Umbilical cord (tissue), 2 donors: Measurements from ENCODE around the gene ARRB1. TPM values are rescaled to one million over a fixed set of nuclear protein-coding genes. Genes with fewer than 3 reads are reported as not detected.
"Not testable (repeated sequence)": the region's sequence is repeated elsewhere in the genome, so short reads cannot be mapped to it uniquely, and the experiment has no call there.

Experiments
- DNase-seq: peaks from one replicate; pipeline ENCODE4 v3.0.0-alpha.2; 2015; ENCODE audit warnings: low spot score
- total RNA-seq: library from RNA; depleted of rRNA; stranded (reverse); fragments of >200 nt; gene quantifications from one replicate; pipeline ENCODE4 v1.2.3, GENCODE V29; 2014; ENCODE audit warnings: low replicate concordance; ENCODE audit not compliant: insufficient read depth

ARRB1 gene
- total RNA-seq, 1 donor from 2014 or later = 7.5 TPM

DNA sequence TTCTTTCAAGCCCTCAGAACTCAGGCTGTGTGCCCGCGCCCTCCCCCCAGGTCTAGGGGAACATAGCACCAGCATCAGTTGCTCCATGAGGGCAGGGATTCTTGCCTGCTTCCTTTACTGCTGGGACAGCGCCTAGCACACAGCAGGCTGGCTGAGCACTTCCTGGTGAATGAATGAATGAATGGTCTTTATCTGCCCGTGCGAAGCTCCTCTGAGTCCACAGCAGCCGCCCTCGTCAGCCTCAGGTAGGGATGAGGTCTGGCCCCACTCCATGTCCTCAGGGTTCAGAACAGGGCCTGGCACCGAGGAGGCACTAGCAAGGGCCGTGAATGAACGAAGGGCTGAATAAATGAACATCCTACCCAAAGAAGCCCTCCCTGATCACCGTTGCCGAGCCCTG, 27.3 kb downstream of the ARRB1 start:
- DNase-seq = no peak

DNA sequence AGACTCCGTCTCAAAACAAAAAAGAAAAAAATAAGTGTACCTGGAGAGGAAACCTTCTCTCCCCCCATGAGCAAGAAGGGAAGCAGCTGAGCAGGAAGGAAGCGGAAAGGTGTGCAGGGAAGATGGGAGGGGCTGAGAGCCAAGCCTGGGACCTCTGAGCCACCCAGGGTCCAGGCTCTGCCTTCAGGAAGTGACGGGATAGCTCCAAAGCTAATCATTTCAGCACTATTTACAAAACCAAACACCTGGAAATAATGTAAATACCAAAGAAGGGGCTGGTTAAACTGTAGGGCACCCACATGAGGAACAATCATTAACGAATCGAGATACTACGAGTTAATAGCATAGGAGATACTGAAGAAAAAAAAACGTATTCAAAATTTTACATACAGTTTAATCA, 27.9 kb downstream of the ARRB1 start:
- no peak for DNase-seq

DNA sequence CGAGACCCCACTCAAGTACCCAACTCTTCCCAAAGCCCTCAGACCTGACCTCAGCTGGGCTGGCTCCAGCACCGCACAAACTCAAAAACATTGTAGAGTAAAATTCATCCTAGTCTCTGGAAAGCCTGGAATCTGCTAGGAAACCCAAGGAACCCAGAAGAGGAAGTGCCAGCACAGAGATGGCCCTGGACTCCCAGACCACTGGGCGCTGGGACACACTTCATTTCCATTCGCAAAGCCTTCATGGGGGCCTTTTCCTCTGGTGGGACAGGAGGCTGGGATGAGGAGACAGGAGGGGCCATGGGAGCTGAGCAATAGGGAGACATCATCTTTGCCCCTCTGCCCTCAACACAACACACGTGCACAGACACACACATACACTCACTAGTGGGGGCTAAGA, 30.8 kb downstream of the ARRB1 start:
- no peak for DNase-seq

GRCh38 chr11:75320046-75320618, 31.3 kb downstream of the ARRB1 start:
- no peak for DNase-seq

GRCh38 chr11:75319035-75319877, 32.2 kb downstream of the ARRB1 start:
- DNase-seq = no peak

- DNase-seq = no peak
These were observed 33.9 kb downstream of the ARRB1 start for GRCh38 chr11:75317446-75318122.

DNA sequence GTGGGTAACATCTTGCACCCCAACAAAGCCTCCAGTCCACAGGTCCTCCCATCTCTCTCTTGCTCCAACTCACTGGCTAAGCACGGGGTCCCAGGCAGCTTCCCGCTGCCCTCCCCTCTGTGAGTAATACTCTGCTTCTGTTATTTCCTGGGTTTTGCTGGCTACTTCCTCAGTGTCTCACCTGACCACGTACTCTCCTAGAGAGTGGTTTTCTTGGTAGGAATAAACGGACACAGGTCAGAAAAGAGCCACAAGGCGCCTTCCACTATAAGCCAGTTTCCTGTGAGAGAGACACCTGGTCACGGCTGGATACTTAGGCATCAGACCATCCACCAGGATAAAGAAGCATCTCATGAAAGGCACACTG, 36.0 kb downstream of the ARRB1 start:
- DNase-seq = no peak

- DNase-seq = no peak
These were observed 36.6 kb downstream of the ARRB1 start for GRCh38 chr11:75314771-75315438.

- DNase-seq = peak; percentile 72
These were observed 37.8 kb downstream of the ARRB1 start for GRCh38 chr11:75313513-75314272.

GRCh38 chr11:75312346-75312745, 39.1 kb downstream of the ARRB1 start:
- DNase-seq = no peak

DNA sequence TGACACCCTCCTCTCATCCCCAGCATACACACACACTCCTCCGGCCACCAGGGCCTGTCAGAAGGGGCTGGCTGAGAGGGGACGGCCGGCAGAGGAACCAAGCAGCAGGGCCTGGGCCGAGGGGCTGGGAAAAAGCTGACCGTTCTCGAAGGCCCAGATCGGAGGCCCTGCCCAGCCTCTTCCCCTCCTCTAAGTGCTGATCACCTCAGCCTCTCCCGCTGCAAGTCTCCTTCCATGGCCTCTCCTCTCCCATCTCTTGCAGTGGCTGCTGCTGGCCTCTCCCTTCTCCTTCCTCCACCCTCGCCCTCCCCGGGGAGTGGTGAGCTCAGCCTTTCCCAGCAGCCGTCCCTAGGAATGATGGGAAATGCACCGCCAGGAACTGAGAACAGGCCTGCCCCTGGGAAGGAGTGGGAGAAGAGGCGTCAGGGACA, 39.6 kb downstream of the ARRB1 start:
- DNase-seq = peak; percentile 68

GRCh38 chr11:75308986-75309385, 42.5 kb downstream of the ARRB1 start:
- DNase-seq = no peak

DNA sequence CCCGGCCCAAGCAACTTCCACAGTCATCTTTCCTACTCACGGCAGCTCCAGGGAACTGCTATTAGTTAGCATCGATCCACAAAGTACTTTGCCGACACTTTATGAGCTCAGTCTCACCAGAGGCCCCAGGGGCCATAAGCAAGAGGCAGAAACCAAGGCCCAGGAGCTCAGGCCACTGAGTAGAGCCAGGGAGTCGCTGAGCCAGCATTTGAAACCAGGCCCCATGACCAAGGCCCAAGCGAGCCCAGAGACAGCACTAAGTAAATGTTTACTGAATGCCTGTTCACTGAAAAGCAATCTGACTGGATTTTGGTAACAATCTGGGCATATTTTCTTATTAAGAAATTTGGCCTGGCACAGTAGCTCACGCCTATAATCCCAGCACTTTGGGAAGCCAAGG, 43.3 kb downstream of the ARRB1 start:
- DNase-seq = no peak

DNA sequence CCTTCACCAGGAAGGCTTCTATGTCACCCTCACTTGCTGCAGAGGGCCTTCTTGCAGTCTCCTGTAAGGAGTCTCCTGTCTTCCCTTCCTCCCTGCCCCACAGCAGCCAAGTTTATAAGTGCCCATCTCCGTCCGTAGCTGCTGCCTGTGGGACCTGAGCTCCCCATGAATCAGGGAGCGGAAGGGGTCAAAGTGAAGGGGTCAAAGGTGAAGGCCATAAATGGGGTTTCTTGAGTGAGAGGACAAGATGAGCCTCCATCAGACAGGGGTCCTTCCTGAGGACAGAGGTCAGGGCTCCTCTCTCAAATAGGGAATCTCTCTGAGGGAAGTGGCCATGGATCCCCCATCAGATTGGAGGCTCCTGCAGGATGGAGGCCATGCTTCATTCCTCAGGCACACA, 44.4 kb downstream of the ARRB1 start:
- DNase-seq = no peak

DNA sequence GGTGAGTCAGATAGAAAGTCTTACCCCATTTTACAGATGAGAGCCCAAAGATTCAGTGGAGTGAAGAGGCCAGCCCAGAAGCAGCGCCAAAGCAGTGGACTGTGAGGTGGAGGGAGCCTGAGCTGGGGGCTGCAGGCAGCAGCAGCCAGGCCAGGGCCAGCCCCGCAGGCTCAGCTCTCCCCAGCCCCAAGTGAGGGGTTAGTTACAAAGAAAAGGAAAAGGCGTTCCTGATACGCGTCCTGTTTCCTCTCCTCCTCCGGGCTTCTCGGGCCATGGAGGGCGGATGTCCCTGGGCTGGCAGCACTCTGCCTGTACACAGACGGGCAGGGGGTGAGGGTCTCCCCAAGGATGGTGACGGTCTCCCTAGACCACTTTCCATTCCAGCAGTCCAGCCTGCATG, 44.9 kb downstream of the ARRB1 start:
- DNase-seq = no peak

DNA sequence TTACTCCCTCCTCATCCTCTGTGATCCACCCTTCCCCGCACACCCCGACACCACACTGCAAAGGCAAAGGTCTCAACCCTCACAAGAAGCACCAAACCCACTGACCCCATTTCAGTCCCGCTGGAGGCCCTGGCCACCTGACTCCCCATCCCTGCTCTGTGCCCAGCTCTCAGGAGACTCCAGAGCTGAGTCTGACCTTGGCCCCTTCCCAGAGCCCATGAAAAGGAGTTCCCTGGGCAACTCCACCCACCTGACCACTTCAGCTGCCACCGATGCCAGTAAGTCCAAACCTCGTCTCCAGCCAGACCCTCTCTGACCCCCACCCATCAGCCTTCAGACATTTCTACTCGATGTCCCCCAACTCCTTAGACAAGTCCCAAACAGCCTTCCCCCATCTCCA, 45.5 kb downstream of the ARRB1 start:
- DNase-seq = no peak

GRCh38 chr11:75305452-75305851, 46.0 kb downstream of the ARRB1 start:
- DNase-seq = peak; percentile 13

DNA sequence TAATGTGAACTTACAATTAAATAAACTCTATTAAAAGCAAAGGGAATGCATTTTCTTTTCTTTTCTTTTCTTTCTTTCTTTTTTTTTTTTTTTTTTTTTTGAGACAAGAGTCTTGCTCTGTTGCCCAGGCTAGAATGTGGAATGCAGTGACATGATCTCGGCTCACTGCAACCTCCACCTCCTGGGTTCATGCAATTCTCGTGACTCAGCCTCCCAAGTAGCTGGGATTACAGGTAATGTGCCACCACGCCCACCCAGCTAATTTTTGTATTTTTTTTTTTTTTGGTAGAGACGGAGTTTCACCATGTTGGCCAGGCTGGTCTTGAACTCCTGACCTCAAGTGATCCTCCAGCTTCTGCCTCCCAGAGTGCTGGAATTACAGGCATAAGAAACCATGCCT, 46.5 kb downstream of the ARRB1 start:
- DNase-seq = not testable (repeated sequence)

DNA sequence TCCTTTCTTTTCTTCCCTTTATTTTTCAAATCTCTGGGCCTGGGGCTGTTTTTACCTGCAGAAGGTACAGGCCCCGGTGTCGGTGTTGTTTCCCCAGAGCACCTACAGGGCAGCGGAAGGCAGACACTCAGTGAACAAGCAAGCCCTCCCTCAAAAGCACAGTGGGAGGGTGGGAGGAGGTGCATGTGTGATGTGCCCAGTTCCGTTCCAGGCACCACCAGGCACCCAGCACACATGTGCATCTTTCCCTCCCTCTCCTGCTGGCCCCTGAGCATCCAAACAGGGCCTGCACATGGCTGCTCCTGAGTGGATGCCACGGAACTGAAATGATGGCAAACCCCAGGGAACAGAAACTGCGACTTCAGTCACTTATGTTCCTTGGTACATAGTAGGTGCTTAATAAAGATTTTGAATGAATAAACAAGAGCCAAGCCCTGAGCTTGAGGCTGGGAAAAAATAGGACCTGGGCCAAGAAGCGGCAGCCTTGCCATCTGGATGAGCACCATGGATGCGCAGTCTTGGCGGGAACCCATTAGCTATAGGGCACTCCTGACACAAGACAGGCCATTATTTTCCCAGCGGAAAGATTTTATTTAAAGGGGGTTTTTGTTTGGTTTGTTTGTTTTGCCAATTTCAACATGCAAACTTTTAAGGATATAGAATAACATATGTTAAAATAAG, 47.8 kb downstream of the ARRB1 start:
- no peak for DNase-seq

DNA sequence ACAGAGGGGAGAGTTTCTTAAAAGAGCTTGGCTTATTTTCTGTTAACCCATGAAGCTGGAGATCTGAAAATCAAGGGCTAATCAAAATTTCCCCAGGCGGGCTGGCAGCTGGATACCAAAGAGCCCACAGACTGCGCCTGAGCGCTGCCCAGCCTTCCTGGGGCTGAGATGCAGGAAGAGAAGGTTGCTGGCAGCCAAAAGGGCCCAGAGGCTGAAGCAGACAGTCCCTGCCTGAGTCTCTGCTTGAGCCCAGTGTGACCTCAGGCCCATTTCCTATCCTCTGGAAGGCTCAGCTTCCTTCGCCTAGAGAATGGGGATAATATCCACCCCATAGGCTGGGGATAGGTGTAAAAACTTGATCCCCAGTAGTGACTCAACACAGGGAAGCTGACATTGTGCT, 49.1 kb downstream of the ARRB1 start:
- DNase-seq = no peak
